GM23338 (cell line): ENCODE data around the gene SIRT7. TPM values are rescaled to one million over a fixed set of nuclear protein-coding genes. Genes with fewer than 3 reads are reported as not detected.

Experiments used
- ATAC-seq: fragments of 200-7000 bp; cut with Tn5 transposase; 3 replicates; pipeline ENCODE4 v1.9.1; 2020
- DNase-seq: peaks from one replicate; pipeline ENCODE4 v3.0.0-alpha.2; 2015; ENCODE audit warnings: low spot score
- H2AFZ ChIP-seq: fragments of 200-600 bp; sonication (generic); 2 replicates; pipeline ENCODE4 v1.8.0; 2016; ENCODE audit warnings: antibody characterized with exemption, mild to moderate bottlenecking, moderate library complexity
- H3F3A ChIP-seq: fragments of 200-600 bp; sonication (generic); replicated peaks from 2 replicates; pipeline ENCODE4 v1.8.0; 2017; ENCODE audit warnings: antibody characterized with exemption, mixed run types, low read depth
- H3K27ac ChIP-seq: fragments of 200-600 bp; sonication (generic); 2 replicates; pipeline ENCODE4 v1.6.1; 2016; ENCODE audit warnings: low read depth
- H3K27me3 ChIP-seq: fragments of 200-600 bp; sonication (generic); 2 replicates; pipeline ENCODE4 v1.8.0; 2016; ENCODE audit warnings: mild to moderate bottlenecking, mixed run types, moderate library complexity; ENCODE audit not compliant: insufficient read depth
- H3K36me3 ChIP-seq: fragments of 200-600 bp; sonication (generic); 2 replicates; pipeline ENCODE4 v1.8.0; 2016; ENCODE audit warnings: mild to moderate bottlenecking; ENCODE audit not compliant: insufficient read depth
- H3K4me1 ChIP-seq: fragments of 200-600 bp; sonication (generic); 2 replicates; pipeline ENCODE4 v1.8.0; 2016; ENCODE audit warnings: mild to moderate bottlenecking, moderate library complexity; ENCODE audit not compliant: insufficient read depth
- H3K4me2 ChIP-seq: fragments of 200-600 bp; sonication (generic); 2 replicates; pipeline ENCODE4 v1.7.1; 2017; ENCODE audit warnings: mixed run types
- H3K4me3 ChIP-seq: fragments of 200-600 bp; sonication (generic); 2 replicates; pipeline ENCODE4 v1.6.1; 2016; ENCODE audit warnings: mixed run types
- H3K79me2 ChIP-seq: fragments of 200-600 bp; sonication (generic); replicated peaks from 2 replicates; pipeline ENCODE4 v1.8.0; 2017; ENCODE audit warnings: mild to moderate bottlenecking; ENCODE audit not compliant: insufficient read depth
- H3K9me2 ChIP-seq: fragments of 200-600 bp; sonication (generic); 2 replicates; pipeline ENCODE4 v1.8.0; 2017; ENCODE audit not compliant: insufficient read depth
- H4K20me1 ChIP-seq: fragments of 200-600 bp; sonication (generic); replicated peaks from 2 replicates; pipeline ENCODE4 v1.8.0; 2017; ENCODE audit warnings: mild to moderate bottlenecking; ENCODE audit not compliant: insufficient read depth
- H3K27ac Mint-ChIP-seq: 2 replicates; pipeline ENCODE4 v1.8.0; 2020; ENCODE audit warnings: inconsistent platforms, mild to moderate bottlenecking, moderate library complexity, mixed read lengths
- H3K27me3 Mint-ChIP-seq: 3 replicates; pipeline ENCODE4 v1.8.0; 2022; ENCODE audit warnings: low read depth, mild to moderate bottlenecking, moderate library complexity, mixed read lengths, inconsistent platforms; ENCODE audit not compliant: insufficient read depth, poor library complexity
- H3K36me3 Mint-ChIP-seq: 3 replicates; pipeline ENCODE4 v1.8.0; 2021; ENCODE audit warnings: low read depth, mild to moderate bottlenecking, inconsistent platforms, moderate library complexity, mixed read lengths
- H3K4me1 Mint-ChIP-seq: 3 replicates; pipeline ENCODE4 v1.8.0; 2020; ENCODE audit warnings: mild to moderate bottlenecking, inconsistent platforms, mixed read lengths
- H3K4me3 Mint-ChIP-seq: 3 replicates; pipeline ENCODE4 v1.8.0; 2021; ENCODE audit warnings: moderate library complexity, mild to moderate bottlenecking, inconsistent platforms, mixed read lengths
- H3K9me3 Mint-ChIP-seq: 3 replicates; pipeline ENCODE4 v1.8.0; 2020; ENCODE audit warnings: moderate library complexity, mild to moderate bottlenecking, inconsistent platforms, mixed read lengths
- CREB1 ChIP-seq: fragments of 250-450 bp; sonication (Bioruptor Pico); IDR thresholded peaks from 2 replicates; pipeline ENCODE4 v1.5.0; 2020; ENCODE audit warnings: low read depth, mild to moderate bottlenecking, moderate library complexity
- EZH2 ChIP-seq: fragments of 200-600 bp; sonication (generic); IDR thresholded peaks from one replicate; pipeline ENCODE4 v1.8.0; 2017; ENCODE audit warnings: antibody characterized with exemption, mild to moderate bottlenecking, low read depth; ENCODE audit not compliant: unreplicated experiment
- EZH2phosphoT487 ChIP-seq: fragments of 200-600 bp; sonication (generic); IDR thresholded peaks from one replicate; pipeline ENCODE4 v1.8.1; 2018; ENCODE audit warnings: antibody characterized with exemption; ENCODE audit not compliant: unreplicated experiment
- JUNB ChIP-seq: IDR thresholded peaks from one replicate; pipeline ENCODE4 v1.6.1; 2016; ENCODE audit warnings: antibody characterized with exemption; ENCODE audit not compliant: unreplicated experiment
- NANOG ChIP-seq: IDR thresholded peaks from 2 replicates; pipeline ENCODE4 v1.6.1; 2016; ENCODE audit warnings: antibody characterized with exemption, borderline replicate concordance
- POLR2AphosphoS5 ChIP-seq: IDR thresholded peaks from 2 replicates; pipeline ENCODE4 v1.6.1; 2016; ENCODE audit warnings: antibody characterized with exemption, low read depth
- STAT1 ChIP-seq: IDR thresholded peaks from one replicate; pipeline ENCODE4 v1.6.1; 2016; ENCODE audit warnings: antibody characterized with exemption; ENCODE audit not compliant: unreplicated experiment
- ZNF114 ChIP-seq: fragments of 250-450 bp; sonication (Bioruptor Pico); IDR thresholded peaks from 2 replicates; pipeline ENCODE4 v1.5.0; 2020; ENCODE audit warnings: mild to moderate bottlenecking, moderate library complexity
- ZNF331 ChIP-seq: fragments of 250-450 bp; sonication (Bioruptor Pico); IDR thresholded peaks from 2 replicates; pipeline ENCODE4 v1.5.0; 2020; ENCODE audit warnings: low read depth, mild to moderate bottlenecking, moderate library complexity
- polyA plus RNA-seq: library from polyadenylated mRNA; unstranded; fragments of >200 nt; fragmentation: Nextera tagmentation; extraction: Ambion mirVana; gene quantifications from 2 replicates; pipeline ENCODE4 v1.2.1, GENCODE V29; 2016
- total RNA-seq: library from RNA; depleted of rRNA; stranded (reverse); fragments of >200 nt; shearing (Covaris generic); gene quantifications from 2 replicates; pipeline ENCODE4 v1.2.3, GENCODE V29; 2014
- TF ChIP-seq, protein P1 (sequence below): IDR thresholded peaks from one replicate; pipeline ENCODE4 v1.6.1; 2018; ENCODE audit warnings: antibody characterized with exemption; ENCODE audit not compliant: unreplicated experiment
- TF ChIP-seq, protein P2 (sequence below): IDR thresholded peaks from 2 replicates; pipeline ENCODE4 v1.6.1; 2016; ENCODE audit warnings: antibody characterized with exemption
- TF ChIP-seq, protein P3 (sequence below): fragments of 250-450 bp; sonication (Bioruptor Pico); IDR thresholded peaks from 2 replicates; pipeline ENCODE4 v1.5.0; 2020; ENCODE audit warnings: mild to moderate bottlenecking, moderate library complexity
- TF ChIP-seq, protein P4 (sequence below), 2 experiments: fragments of 200-600 bp in 1 of 2; sonication (generic) in 1 of 2; conservative IDR thresholded peaks; 2 replicates each; pipeline versions ENCODE4 v1.5.1 to v1.6.1; 2016 to 2017; ENCODE audit warnings: antibody characterized with exemption in 2 of 2, low read depth in 2 of 2, mild to moderate bottlenecking in 2 of 2, moderate library complexity in 1 of 2

The SIRT7 gene
- total and polyA plus RNA-seq, 2 experiments from 2014 or later = 16.3 to 20.8 TPM

DNA sequence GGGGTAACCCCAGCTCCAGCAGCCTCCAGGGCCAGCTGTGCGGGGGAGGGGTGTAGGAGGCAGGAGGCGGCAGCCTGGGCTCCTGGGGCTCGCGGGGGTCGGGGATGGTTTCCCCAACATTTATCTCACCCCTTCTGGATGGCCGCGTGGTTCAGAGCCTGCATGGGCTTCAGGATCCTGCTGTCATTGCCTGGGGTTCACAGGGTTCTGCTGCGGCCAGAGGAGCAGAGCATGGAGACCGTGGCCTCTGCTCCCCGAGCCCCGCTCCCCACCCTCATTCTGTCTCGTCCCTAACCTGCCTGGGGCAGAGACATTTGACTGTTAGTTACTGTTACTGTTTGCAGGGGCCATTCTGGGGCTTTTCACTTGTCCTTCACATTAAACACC lies 24.2 kb upstream of the SIRT7 start:
- Histone ChIP-seq H3K27ac (no peak overlapping the region), H3K4me2 (peak overlapping the region; percentile 74), H2AFZ (peak overlapping the region; percentile 83), H3K79me2 (no peaks in the 10 kb centered on the region), H3K4me1 (peaks cover 15% of the 10 kb centered on the region), H3K9me2 (no peaks in the 10 kb centered on the region), H3F3A (peaks cover 10% of the 10 kb centered on the region; the same call in 1 of the 2 replicates), H3K36me3 (no peaks in the 10 kb centered on the region), H3K4me3 (peak overlapping the region; percentile 40), H4K20me1 (no peaks in the 10 kb centered on the region), H3K27me3 (peaks cover 4% of the 10 kb centered on the region; the same call in 1 of the 2 replicates)
- DNase-seq (no peak), ATAC-seq (peak; percentile 11)
- Mint-ChIP-seq H3K36me3 (peaks cover 2% of the 10 kb centered on the region; the same call in 1 of the 3 replicates), H3K27me3 (peaks cover 31% of the 10 kb centered on the region), H3K4me3 (peak overlapping the region; percentile 50), H3K27ac (no peak overlapping the region), H3K9me3 (no peaks in the 10 kb centered on the region; the same call in 2 of the 3 replicates), H3K4me1 (peaks cover 17% of the 10 kb centered on the region)
- TF ChIP-seq STAT1 = no peak
- no peak for TF ChIP-seq EZH2phosphoT487
- TF ChIP-seq, protein P1, sequence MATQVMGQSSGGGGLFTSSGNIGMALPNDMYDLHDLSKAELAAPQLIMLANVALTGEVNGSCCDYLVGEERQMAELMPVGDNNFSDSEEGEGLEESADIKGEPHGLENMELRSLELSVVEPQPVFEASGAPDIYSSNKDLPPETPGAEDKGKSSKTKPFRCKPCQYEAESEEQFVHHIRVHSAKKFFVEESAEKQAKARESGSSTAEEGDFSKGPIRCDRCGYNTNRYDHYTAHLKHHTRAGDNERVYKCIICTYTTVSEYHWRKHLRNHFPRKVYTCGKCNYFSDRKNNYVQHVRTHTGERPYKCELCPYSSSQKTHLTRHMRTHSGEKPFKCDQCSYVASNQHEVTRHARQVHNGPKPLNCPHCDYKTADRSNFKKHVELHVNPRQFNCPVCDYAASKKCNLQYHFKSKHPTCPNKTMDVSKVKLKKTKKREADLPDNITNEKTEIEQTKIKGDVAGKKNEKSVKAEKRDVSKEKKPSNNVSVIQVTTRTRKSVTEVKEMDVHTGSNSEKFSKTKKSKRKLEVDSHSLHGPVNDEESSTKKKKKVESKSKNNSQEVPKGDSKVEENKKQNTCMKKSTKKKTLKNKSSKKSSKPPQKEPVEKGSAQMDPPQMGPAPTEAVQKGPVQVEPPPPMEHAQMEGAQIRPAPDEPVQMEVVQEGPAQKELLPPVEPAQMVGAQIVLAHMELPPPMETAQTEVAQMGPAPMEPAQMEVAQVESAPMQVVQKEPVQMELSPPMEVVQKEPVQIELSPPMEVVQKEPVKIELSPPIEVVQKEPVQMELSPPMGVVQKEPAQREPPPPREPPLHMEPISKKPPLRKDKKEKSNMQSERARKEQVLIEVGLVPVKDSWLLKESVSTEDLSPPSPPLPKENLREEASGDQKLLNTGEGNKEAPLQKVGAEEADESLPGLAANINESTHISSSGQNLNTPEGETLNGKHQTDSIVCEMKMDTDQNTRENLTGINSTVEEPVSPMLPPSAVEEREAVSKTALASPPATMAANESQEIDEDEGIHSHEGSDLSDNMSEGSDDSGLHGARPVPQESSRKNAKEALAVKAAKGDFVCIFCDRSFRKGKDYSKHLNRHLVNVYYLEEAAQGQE = no peak
- TF ChIP-seq ZNF331 = no peak
- TF ChIP-seq, protein P2, sequence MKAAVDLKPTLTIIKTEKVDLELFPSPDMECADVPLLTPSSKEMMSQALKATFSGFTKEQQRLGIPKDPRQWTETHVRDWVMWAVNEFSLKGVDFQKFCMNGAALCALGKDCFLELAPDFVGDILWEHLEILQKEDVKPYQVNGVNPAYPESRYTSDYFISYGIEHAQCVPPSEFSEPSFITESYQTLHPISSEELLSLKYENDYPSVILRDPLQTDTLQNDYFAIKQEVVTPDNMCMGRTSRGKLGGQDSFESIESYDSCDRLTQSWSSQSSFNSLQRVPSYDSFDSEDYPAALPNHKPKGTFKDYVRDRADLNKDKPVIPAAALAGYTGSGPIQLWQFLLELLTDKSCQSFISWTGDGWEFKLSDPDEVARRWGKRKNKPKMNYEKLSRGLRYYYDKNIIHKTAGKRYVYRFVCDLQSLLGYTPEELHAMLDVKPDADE = no peak
- TF ChIP-seq, protein P3, sequence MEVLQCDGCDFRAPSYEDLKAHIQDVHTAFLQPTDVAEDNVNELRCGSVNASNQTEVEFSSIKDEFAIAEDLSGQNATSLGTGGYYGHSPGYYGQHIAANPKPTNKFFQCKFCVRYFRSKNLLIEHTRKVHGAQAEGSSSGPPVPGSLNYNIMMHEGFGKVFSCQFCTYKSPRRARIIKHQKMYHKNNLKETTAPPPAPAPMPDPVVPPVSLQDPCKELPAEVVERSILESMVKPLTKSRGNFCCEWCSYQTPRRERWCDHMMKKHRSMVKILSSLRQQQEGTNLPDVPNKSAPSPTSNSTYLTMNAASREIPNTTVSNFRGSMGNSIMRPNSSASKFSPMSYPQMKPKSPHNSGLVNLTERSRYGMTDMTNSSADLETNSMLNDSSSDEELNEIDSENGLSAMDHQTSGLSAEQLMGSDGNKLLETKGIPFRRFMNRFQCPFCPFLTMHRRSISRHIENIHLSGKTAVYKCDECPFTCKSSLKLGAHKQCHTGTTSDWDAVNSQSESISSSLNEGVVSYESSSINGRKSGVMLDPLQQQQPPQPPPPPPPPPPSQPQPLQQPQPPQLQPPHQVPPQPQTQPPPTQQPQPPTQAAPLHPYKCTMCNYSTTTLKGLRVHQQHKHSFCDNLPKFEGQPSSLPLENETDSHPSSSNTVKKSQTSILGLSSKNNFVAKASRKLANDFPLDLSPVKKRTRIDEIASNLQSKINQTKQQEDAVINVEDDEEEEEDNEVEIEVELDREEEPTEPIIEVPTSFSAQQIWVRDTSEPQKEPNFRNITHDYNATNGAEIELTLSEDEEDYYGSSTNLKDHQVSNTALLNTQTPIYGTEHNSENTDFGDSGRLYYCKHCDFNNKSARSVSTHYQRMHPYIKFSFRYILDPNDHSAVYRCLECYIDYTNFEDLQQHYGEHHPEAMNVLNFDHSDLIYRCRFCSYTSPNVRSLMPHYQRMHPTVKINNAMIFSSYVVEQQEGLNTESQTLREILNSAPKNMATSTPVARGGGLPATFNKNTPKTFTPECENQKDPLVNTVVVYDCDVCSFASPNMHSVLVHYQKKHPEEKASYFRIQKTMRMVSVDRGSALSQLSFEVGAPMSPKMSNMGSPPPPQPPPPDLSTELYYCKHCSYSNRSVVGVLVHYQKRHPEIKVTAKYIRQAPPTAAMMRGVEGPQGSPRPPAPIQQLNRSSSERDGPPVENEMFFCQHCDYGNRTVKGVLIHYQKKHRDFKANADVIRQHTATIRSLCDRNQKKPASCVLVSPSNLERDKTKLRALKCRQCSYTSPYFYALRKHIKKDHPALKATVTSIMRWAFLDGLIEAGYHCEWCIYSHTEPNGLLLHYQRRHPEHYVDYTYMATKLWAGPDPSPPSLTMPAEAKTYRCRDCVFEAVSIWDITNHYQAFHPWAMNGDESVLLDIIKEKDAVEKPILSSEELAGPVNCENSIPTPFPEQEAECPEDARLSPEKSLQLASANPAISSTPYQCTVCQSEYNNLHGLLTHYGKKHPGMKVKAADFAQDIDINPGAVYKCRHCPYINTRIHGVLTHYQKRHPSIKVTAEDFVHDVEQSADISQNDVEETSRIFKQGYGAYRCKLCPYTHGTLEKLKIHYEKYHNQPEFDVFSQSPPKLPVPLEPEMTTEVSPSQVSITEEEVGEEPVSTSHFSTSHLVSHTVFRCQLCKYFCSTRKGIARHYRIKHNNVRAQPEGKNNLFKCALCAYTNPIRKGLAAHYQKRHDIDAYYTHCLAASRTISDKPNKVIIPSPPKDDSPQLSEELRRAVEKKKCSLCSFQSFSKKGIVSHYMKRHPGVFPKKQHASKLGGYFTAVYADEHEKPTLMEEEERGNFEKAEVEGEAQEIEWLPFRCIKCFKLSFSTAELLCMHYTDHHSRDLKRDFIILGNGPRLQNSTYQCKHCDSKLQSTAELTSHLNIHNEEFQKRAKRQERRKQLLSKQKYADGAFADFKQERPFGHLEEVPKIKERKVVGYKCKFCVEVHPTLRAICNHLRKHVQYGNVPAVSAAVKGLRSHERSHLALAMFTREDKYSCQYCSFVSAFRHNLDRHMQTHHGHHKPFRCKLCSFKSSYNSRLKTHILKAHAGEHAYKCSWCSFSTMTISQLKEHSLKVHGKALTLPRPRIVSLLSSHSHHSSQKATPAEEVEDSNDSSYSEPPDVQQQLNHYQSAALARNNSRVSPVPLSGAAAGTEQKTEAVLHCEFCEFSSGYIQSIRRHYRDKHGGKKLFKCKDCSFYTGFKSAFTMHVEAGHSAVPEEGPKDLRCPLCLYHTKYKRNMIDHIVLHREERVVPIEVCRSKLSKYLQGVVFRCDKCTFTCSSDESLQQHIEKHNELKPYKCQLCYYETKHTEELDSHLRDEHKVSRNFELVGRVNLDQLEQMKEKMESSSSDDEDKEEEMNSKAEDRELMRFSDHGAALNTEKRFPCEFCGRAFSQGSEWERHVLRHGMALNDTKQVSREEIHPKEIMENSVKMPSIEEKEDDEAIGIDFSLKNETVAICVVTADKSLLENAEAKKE (CRISPR knock-in tag) = no peak
- no peak for TF ChIP-seq EZH2
- TF ChIP-seq, protein P4, sequence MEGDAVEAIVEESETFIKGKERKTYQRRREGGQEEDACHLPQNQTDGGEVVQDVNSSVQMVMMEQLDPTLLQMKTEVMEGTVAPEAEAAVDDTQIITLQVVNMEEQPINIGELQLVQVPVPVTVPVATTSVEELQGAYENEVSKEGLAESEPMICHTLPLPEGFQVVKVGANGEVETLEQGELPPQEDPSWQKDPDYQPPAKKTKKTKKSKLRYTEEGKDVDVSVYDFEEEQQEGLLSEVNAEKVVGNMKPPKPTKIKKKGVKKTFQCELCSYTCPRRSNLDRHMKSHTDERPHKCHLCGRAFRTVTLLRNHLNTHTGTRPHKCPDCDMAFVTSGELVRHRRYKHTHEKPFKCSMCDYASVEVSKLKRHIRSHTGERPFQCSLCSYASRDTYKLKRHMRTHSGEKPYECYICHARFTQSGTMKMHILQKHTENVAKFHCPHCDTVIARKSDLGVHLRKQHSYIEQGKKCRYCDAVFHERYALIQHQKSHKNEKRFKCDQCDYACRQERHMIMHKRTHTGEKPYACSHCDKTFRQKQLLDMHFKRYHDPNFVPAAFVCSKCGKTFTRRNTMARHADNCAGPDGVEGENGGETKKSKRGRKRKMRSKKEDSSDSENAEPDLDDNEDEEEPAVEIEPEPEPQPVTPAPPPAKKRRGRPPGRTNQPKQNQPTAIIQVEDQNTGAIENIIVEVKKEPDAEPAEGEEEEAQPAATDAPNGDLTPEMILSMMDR (conservative IDR thresholded peaks at IDR 0.05; ENCODE audit: low read depth in 2 of 2) = no peak
- TF ChIP-seq POLR2AphosphoS5 = no peak
- no peak for TF ChIP-seq JUNB
- TF ChIP-seq CREB1 (CRISPR knock-in tag) = no peak
- TF ChIP-seq ZNF114 = no peak
- TF ChIP-seq NANOG = no peak
